ENCODE measurements around the gene NEUROD6. TPM values are rescaled to one million over a fixed set of nuclear protein-coding genes. Genes with fewer than 3 reads are reported as not detected.

The NEUROD6 gene
- total RNA-seq, 2 donors from 2014 or later = not detected

DNA sequence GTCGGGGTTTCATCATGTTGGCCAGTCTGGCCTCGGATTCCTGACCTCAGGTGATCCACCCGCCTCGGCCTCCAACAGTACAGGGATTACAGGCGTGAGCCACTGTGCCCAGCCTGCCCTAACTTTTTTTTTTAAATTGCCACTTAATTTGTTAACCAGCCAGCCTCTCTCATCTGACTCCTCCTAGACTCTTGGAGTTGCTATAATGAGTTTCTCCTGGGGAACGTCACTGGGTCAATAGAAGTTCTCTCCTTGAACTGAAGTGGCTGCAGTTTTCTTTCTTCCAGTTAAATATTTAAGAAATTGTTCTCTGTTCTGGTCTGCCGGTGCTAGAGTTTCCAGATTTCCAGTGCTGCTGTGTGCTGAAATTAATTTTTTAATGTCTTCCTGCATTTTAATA lies 27.6 kb downstream of the NEUROD6 start:
- 86 to 90% methylated on average over 3 to 7 of the region's 7 CpGs for WGBS, 2 experiments (ENCODE audit: insufficient coverage in 1 of 2, insufficient read length in 1 of 2)
- no peak for DNase-seq
- Histone ChIP-seq H3K9ac (ENCODE audit: extremely low read depth, low read length, poor library complexity, severe bottlenecking) (no peak overlapping the region), H3K9me3 (ENCODE audit: control insufficient read depth, low read length) (no peaks in the 10 kb centered on the region), H3K4me1 (ENCODE audit: control insufficient read depth, insufficient read depth, low read length) (no peaks in the 10 kb centered on the region), H3K4me3 (ENCODE audit: low read length) (no peak overlapping the region), H3K27ac (ENCODE audit: low read depth, low read length) (no peak overlapping the region), H3K36me3 (ENCODE audit: control insufficient read depth, insufficient read depth, low read length) (no peaks in the 10 kb centered on the region), H3K27me3 (ENCODE audit: control insufficient read depth, insufficient read depth, low read length, poor library complexity, severe bottlenecking) (no peaks in the 10 kb centered on the region)
- H3K27me3 Mint-ChIP-seq (ENCODE audit: insufficient read depth) = no peaks in the 10 kb centered on the region
- no peaks in the 10 kb centered on the region for H3K9me3 Mint-ChIP-seq
- H3K27ac Mint-ChIP-seq = no peak overlapping the region
- peaks cover 12% of the 10 kb centered on the region for H3K4me1 Mint-ChIP-seq
- H3K4me3 Mint-ChIP-seq = no peak overlapping the region
- no peaks in the 10 kb centered on the region for H3K36me3 Mint-ChIP-seq (ENCODE audit: low read depth)
- TF ChIP-seq CTCF (conservative IDR thresholded peaks at IDR 0.05) = no peak

DNA sequence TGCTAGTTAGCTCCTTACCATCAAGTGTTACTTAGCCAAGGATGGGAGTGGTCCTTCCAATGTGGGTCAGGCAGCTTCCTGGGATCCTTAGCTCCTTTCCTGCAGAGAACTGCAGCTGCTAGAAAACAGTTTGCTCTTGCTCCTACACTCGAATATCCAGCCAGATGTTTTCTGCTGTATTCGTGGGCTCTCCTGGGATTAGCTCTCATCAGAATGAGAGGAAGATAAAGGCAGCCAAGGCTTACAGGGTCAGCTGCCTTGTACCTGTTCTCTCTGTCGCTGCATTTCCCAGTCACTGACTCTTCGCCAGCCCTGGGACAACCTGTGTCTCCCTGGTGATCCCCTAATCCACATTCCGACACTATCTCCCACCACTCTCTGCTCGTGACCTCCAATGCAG lies 29.0 kb downstream of the NEUROD6 start:
- Histone ChIP-seq H3K9me3 (ENCODE audit: control insufficient read depth, low read length) (no peaks in the 10 kb centered on the region), H3K27ac (ENCODE audit: low read depth, low read length) (no peak overlapping the region), H3K4me1 (ENCODE audit: control insufficient read depth, insufficient read depth, low read length) (no peaks in the 10 kb centered on the region), H3K36me3 (ENCODE audit: control insufficient read depth, insufficient read depth, low read length) (no peaks in the 10 kb centered on the region), H3K4me3 (ENCODE audit: low read length) (no peak overlapping the region), H3K9ac (ENCODE audit: extremely low read depth, low read length, poor library complexity, severe bottlenecking) (peak overlapping the region; percentile 28), H3K27me3 (ENCODE audit: control insufficient read depth, insufficient read depth, low read length, poor library complexity, severe bottlenecking) (no peaks in the 10 kb centered on the region)
- H3K4me3 Mint-ChIP-seq = no peak overlapping the region
- H3K27ac Mint-ChIP-seq = peak overlapping the region; percentile 67
- H3K9me3 Mint-ChIP-seq = no peaks in the 10 kb centered on the region
- WGBS, 2 experiments (ENCODE audit: insufficient coverage in 1 of 2, insufficient read length in 1 of 2) = 44 to 62% methylated on average over 5 to 6 of the region's 6 CpGs
- peak; percentile 78 for DNase-seq
- TF ChIP-seq CTCF (conservative IDR thresholded peaks at IDR 0.05) = no peak
- H3K27me3 Mint-ChIP-seq (ENCODE audit: insufficient read depth) = peaks cover 2% of the 10 kb centered on the region
- peaks cover 12% of the 10 kb centered on the region for H3K4me1 Mint-ChIP-seq
- no peaks in the 10 kb centered on the region for H3K36me3 Mint-ChIP-seq (ENCODE audit: low read depth)

GRCh38 chr7:31310321-31310935 lies 30.1 kb downstream of the NEUROD6 start:
- H3K4me3 Mint-ChIP-seq = no peak overlapping the region
- H3K27me3 Mint-ChIP-seq (ENCODE audit: insufficient read depth) = peaks cover 2% of the 10 kb centered on the region
- no peaks in the 10 kb centered on the region for H3K36me3 ChIP-seq (ENCODE audit: control insufficient read depth, insufficient read depth, low read length)
- H3K36me3 Mint-ChIP-seq (ENCODE audit: low read depth) = no peaks in the 10 kb centered on the region
- H3K9me3 ChIP-seq (ENCODE audit: control insufficient read depth, low read length) = no peaks in the 10 kb centered on the region
- no peaks in the 10 kb centered on the region for H3K27me3 ChIP-seq (ENCODE audit: control insufficient read depth, insufficient read depth, low read length, poor library complexity, severe bottlenecking)
- peaks cover 12% of the 10 kb centered on the region for H3K4me1 Mint-ChIP-seq
- H3K4me1 ChIP-seq (ENCODE audit: control insufficient read depth, insufficient read depth, low read length) = no peaks in the 10 kb centered on the region
- no peak overlapping the region for H3K9ac ChIP-seq (ENCODE audit: extremely low read depth, low read length, poor library complexity, severe bottlenecking)
- H3K4me3 ChIP-seq (ENCODE audit: low read length) = no peak overlapping the region
- no peak overlapping the region for H3K27ac Mint-ChIP-seq
- WGBS, 2 experiments (ENCODE audit: insufficient coverage in 1 of 2, insufficient read length in 1 of 2) = 80 to 92% methylated on average over 1 to 4 of the region's 4 CpGs
- TF ChIP-seq CTCF (conservative IDR thresholded peaks at IDR 0.05) = no peak
- no peak for DNase-seq
- H3K9me3 Mint-ChIP-seq = no peaks in the 10 kb centered on the region
- H3K27ac ChIP-seq (ENCODE audit: low read depth, low read length) = no peak overlapping the region
